Loucy (cell line): ENCODE results near the gene EFNA5.

Experiments
- CTCF ChIP-seq: fragments of 200-600 bp; sonication (generic); conservative IDR thresholded peaks from 2 replicates; pipeline ENCODE4 v1.5.1; 2014; ENCODE audit warnings: mild to moderate bottlenecking, antibody characterized with exemption, low read length
- EZH2phosphoT487 ChIP-seq: fragments of 200-600 bp; IDR thresholded peaks from 2 replicates; pipeline ENCODE4 v1.6.1; 2018; ENCODE audit warnings: antibody characterized with exemption, mild to moderate bottlenecking, moderate library complexity, borderline replicate concordance

DNA sequence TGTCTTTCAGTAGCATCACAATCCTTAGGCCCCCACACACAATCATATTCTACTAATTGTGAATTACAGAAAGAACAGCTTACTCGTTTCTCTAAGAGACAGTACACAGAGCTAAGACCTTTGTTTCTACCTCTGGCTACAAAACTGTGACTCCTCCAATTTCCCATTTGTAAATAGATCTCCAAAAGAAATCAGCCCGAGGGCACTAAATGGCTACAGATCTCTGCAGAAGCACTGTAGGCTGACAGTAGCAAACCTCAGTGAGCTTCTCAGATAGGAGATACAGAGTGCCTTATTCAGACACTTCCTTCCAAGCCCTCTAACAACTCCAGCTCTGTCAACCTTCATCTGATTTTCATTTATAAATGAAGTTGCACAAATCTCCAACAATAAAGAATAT lies 51.0 kb downstream of the EFNA5 start:
- no peak for TF ChIP-seq CTCF
- TF ChIP-seq EZH2phosphoT487 = no peak
